HG03342 (cell line): Measurements from ENCODE around the gene SNX18.

ENCODE experiments used
- ATAC-seq: cut with Tn5 transposase; IDR thresholded peaks from one replicate; pipeline ENCODE4 v1.9.1; 2021; ENCODE audit warnings: mild to moderate bottlenecking, moderate library complexity; ENCODE audit not compliant: unreplicated experiment

SNX18 gene

GRCh38 chr5:54577937-54578653 lies 60.5 kb downstream of the SNX18 start:
- ATAC-seq, result no peak

DNA sequence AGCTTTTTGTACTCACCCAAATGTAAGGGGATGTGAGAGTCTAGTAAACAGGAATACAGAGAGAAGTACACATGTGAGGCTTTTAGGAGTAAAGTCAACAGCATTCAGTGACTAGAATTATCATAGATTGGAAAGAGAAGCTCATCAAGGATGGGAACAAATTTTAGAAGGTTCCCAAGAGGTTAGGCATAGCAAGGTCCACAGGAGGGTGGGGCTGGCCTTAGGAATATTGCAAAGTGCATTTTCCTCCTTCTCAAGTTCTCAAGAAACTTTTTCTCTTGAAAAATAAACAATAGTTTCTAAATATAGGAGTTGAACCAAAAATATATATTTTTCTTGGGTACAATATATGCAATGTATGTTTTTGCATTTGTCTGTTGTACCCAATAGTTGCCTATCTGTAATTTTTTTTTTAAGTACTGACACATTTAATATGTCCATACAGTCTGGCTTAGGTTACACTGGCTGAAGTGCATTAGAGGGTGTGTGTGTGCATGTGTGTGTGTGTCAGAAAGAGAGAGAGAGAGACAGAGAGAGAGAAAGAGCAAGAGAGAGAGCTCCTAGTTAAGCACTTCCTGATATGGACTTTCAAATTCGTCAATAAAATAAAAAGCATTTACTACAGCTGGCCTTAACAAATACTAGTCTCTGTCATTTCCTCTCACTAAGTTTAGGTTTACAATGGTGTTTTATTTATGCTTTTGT lies 62.2 kb downstream of the SNX18 start:
- ATAC-seq, result no peak

GRCh38 chr5:54580997-54581811 lies 63.6 kb downstream of the SNX18 start:
- ATAC-seq, result no peak

GRCh38 chr5:54581831-54582548 lies 64.4 kb downstream of the SNX18 start:
- ATAC-seq, result no peak

DNA sequence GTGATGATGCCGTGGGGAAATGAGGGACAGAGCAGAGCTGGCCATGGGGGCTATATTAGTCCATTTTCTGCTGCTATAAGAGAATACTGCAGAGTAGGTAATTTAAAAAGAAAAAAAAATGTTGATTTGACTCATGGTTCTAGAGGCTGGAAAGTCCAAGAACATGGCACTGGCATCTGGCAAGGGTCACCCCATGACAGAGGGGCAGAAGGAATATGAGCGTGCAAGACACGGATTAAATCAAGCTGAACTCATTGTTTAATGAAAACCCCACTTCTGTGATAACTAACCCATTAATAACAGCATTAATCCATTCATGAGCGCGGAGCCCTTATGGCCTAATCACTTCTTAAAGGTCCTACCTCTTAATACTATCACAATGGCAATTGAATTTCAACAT lies 68.8 kb downstream of the SNX18 start:
- no peak for ATAC-seq

- ATAC-seq, result no peak
Measured at GRCh38 chr5:54589786-54590185, 72.2 kb downstream of the SNX18 start.

DNA sequence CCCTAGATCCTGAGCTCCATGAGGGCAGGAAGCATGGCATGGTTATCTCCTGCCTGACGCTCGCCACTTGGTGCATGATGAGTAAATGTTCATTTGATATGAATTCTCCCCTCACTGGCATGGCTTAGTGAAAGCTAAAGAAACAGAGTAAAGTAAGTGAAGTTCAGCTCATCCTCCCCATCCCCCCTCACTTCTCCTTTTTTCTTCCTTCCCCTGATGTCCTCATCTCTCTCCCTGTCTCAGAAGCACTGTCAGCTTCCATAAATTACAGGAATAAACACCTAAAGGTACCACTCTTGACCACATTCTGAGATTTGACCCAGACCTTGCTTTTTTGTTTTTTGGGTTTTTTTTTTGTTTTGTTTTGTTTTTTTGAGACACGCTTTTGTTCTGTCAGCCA lies 73.3 kb downstream of the SNX18 start:
- no peak for ATAC-seq

DNA sequence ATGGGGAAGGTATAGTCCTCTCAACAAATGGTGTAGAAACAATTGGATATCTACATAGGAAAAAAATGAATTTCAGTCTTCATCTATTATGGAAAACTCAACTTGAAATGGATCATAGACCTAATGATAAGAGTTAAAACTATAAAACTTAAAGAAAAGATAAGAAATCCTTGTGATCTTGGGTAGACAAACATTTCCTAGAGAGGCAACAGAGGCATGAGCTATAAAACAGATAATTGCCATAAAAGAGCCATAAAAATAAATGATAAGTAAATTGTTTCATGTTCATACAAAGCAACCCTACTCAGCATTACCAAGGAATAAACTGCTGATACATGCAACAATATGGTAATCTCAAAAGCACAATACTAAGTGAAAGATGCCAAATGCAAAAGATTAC lies 76.2 kb downstream of the SNX18 start:
- ATAC-seq, result no peak

DNA sequence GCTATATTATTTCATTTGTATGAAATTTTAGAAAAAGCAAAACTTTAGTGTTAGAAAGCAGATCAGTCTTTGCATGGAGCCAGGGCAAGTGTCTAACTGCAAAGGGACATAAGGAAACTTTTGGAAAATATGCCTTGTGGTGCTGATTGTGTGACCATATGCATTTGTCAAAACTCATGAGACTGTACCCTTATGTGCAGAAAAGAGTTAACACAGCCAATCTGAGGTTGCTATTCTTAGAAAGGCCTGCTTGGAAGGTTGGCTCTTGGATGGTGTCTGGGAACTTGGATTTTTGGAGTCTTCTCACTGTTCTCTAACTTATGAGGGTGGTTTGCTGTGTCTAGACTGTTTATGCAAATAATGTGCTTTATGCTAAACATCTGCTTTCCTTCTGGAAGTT lies 76.6 kb downstream of the SNX18 start:
- no peak for ATAC-seq

DNA sequence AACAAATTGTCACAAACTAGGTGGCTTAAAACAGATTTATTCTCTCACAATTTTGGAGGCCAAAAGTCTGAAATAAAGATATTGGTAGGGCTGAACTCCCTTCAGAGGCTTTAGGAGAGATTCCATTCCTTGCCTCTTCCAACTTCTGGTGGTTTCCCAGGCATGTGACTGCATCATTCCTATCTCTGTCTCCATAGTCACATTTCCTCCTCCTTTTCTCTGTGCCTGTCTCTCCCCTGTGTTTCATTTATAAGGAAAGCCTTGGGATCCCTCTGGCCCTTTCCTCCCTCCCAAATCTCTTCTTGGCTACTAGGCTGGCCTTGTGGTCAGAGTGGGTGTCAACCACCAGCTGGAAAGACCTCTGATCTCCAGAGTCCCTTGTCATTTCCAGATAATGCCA lies 78.2 kb downstream of the SNX18 start:
- ATAC-seq, result no peak
